Thoracic aorta (tissue), 2 donors: Measurements from ENCODE around the gene DPP7. TPM values are rescaled to one million over a fixed set of nuclear protein-coding genes. Genes with fewer than 3 reads are reported as not detected.

Experiments used
- ATAC-seq: fragments of 150-250 bp; one replicate; pipeline ENCODE4 v1.8.0; 2017; ENCODE audit warnings: low read depth; ENCODE audit not compliant: insufficient number of reproducible peaks, low FRiP score
- DNase-seq: peaks from one replicate; pipeline ENCODE4 v3.0.0-alpha.2; 2020; ENCODE audit warnings: low spot score
- H3K27ac ChIP-seq, 2 donors: fragments of 200-600 bp; sonication (generic); 1 replicate in 1 of 2; 2 replicates in 1 of 2; pipeline ENCODE4 v1.5.1; 2016; ENCODE audit warnings: mild to moderate bottlenecking in 2 of 2, moderate library complexity in 2 of 2
- H3K27me3 ChIP-seq: fragments of 200-600 bp; sonication (generic); replicated peaks from 2 replicates; pipeline ENCODE4 v1.6.0; 2016; ENCODE audit warnings: mild to moderate bottlenecking; ENCODE audit not compliant: insufficient read depth
- H3K36me3 ChIP-seq: fragments of 200-600 bp; sonication (generic); one replicate; pipeline ENCODE4 v1.5.1; 2016
- H3K4me1 ChIP-seq, 2 donors: fragments of 200-600 bp; sonication (generic); 1 replicate in 1 of 2; 2 replicates in 1 of 2; pipeline versions ENCODE4 v1.5.1 to v1.6.0; 2016; ENCODE audit warnings: low read depth in 2 of 2, mild to moderate bottlenecking in 1 of 2; ENCODE audit not compliant: control insufficient read depth in 1 of 2
- H3K4me3 ChIP-seq: fragments of 200-600 bp; sonication (generic); 2 replicates; pipeline ENCODE4 v1.5.1; 2016; ENCODE audit warnings: mild to moderate bottlenecking
- H3K9me3 ChIP-seq: fragments of 200-600 bp; sonication (generic); 2 replicates; pipeline ENCODE4 v1.5.1; 2016
- total RNA-seq, 2 donors: library from RNA; depleted of rRNA; stranded (reverse); fragments of >200 nt; gene quantifications; one replicate each; pipeline versions ENCODE4 v1.1.0 to v1.2.3, GENCODE V29; 2016
- TF ChIP-seq, protein P1 (sequence below): fragments of 200-600 bp; sonication (generic); IDR thresholded peaks from one replicate; pipeline ENCODE4 v1.5.1; 2019; ENCODE audit warnings: antibody characterized with exemption

The DPP7 gene
- total RNA-seq, 2 donors from 2014 or later = 100 to 148 TPM

DNA sequence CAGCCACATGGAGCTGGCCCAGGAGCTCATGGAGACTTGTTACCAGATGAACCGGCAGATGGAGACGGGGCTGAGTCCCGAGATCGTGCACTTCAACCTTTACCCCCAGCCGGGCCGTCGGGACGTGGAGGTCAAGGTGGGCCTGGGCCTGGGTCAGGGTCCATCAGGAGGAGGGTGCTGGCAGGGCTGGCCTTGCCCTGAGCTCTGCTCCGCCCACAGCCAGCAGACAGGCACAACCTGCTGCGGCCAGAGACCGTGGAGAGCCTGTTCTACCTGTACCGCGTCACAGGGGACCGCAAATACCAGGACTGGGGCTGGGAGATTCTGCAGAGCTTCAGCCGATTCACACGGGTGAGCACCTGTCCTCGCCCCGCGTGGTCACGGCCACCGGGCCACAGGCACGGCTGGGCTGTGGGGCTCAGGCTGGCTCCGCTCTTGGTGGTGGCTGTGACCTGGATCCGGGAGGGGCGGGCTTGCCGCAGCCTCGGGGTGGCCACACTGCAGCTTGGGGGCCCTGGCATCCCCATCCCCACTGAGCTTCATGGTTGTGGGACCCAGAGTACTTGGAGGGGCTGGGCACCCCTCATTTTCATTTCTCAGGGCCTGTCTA, 7.1 kb downstream of the DPP7 start:
- Histone ChIP-seq H3K27ac (no peak overlapping the region), H3K4me3 (no peak overlapping the region), H3K4me1 (no peaks in the 10 kb centered on the region), H3K9me3 (no peaks in the 10 kb centered on the region), H3K36me3 (peaks cover 33% of the 10 kb centered on the region), H3K27me3 (no peaks in the 10 kb centered on the region)
- TF ChIP-seq, protein P1, sequence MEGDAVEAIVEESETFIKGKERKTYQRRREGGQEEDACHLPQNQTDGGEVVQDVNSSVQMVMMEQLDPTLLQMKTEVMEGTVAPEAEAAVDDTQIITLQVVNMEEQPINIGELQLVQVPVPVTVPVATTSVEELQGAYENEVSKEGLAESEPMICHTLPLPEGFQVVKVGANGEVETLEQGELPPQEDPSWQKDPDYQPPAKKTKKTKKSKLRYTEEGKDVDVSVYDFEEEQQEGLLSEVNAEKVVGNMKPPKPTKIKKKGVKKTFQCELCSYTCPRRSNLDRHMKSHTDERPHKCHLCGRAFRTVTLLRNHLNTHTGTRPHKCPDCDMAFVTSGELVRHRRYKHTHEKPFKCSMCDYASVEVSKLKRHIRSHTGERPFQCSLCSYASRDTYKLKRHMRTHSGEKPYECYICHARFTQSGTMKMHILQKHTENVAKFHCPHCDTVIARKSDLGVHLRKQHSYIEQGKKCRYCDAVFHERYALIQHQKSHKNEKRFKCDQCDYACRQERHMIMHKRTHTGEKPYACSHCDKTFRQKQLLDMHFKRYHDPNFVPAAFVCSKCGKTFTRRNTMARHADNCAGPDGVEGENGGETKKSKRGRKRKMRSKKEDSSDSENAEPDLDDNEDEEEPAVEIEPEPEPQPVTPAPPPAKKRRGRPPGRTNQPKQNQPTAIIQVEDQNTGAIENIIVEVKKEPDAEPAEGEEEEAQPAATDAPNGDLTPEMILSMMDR = no peak
- no peak for DNase-seq
- no peak for ATAC-seq

DNA sequence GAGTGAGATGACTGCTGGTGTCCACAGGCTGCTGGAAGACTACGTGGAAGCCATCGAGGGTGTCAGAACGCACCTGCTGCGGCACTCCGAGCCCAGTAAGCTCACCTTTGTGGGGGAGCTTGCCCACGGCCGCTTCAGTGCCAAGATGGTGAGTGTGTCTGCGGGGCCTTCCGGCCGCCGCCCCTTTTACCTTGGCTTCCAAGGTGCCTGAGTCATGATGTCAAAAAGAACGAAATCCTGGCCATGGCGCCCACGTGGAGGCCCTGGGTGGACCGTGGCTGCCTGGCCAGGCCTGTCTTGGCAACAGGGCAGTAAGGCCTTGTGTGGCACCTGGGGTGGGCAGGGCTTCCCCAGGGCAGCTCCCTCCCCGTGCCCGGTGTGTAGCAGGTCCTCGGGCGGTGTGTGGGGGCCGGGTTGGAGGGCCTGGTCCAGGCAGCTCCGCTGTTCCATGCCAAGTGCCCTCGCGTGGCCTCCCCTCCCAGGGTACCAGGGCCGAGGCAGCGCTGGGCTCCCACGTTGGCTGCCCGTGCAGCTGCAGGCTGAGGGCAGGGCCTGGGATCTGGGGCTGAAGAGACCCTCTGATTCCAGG, 7.8 kb downstream of the DPP7 start:
- ATAC-seq = no peak
- H3K27ac ChIP-seq = no peak overlapping the region
- TF ChIP-seq, protein P1 = no peak
- H3K4me1 ChIP-seq = no peaks in the 10 kb centered on the region
- H3K27me3 ChIP-seq = no peaks in the 10 kb centered on the region
- no peak overlapping the region for H3K4me3 ChIP-seq
- no peaks in the 10 kb centered on the region for H3K9me3 ChIP-seq
- DNase-seq = no peak
- H3K36me3 ChIP-seq = peaks cover 38% of the 10 kb centered on the region

DNA sequence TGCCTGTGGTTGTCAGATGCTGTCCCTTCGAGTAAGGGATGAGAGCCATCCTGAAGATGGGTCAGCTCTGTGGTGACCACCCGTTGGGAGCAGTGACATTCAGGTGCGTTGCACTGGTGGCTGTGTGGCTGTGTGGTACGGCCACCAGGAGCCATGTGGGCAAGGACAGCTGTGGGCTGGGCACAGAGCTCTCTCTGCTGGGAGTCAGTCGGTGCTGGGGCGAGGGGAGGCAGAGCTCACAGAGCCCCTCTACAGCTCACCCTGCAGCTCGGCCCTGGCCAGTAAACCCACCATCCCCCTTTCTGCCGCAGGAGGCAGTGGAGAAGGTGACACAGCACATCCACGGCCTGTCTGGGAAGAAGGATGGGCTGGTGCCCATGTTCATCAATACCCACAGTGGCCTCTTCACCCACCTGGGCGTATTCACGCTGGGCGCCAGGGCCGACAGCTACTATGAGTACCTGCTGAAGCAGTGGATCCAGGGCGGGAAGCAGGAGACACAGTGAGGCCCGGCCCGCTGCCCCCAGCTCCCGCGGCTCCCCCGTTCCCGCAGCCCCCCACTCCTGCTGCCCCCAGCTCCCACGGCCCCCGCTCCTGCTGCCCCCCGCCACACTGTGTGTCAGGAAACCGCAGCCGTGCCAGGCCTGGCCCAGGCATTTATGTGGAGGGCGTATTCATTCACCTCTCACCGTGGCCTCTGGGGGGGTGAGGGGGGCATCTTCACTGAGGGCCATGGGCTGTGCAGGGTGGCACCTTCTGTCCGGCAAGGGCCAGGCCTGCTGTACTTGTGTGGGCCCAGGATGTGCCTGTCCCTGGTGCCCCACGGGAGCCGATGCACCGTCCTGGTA, 8.5 kb downstream of the DPP7 start:
- Histone ChIP-seq H3K36me3 (peaks cover 45% of the 10 kb centered on the region), H3K9me3 (no peaks in the 10 kb centered on the region), H3K4me3 (no peak overlapping the region), H3K27me3 (no peaks in the 10 kb centered on the region), H3K27ac (no peak overlapping the region), H3K4me1 (no peaks in the 10 kb centered on the region)
- TF ChIP-seq, protein P1 = no peak
- no peak for DNase-seq
- no peak for ATAC-seq

DNA sequence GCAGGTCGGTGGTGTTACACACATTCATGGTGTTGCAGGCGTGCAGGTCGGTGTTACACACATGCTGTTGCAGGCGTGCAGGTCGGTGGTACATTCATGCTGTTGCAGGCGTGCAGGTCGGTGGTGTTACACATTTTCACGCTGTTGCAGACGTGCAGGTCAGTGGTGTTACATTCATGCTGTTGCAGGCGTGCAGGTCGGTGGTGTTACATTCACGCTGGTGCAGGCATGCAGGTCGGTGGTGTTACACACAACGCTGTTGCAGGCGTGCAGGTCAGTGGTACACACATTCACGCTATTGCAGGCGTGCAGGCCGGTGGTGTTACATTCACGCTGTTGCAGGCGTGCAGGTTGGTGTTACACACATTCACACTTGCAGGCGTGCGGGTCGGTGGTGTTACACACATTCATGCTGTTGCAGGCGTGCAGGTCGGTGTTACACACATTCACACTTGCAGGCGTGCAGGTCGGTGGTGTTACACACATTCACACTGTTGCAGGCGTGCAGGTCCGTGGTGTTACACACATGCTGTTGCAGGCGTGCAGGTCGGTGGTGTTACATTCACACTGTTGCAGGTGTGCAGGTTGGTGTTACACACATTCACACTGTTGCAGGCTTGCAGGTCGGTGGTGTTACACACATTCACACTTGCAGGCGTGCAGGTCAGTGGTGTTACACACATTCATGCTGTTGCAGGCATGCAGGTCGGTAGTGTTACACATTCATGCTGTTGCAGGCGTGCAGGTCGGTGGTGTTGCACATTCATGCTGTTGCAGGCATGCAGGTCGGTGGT, 11.1 kb downstream of the DPP7 start:
- no peak for ATAC-seq
- Histone ChIP-seq H3K9me3 (no peaks in the 10 kb centered on the region), H3K36me3 (peaks cover 64% of the 10 kb centered on the region), H3K27me3 (no peaks in the 10 kb centered on the region), H3K4me3 (no peak overlapping the region), H3K27ac (no peak overlapping the region), H3K4me1 (no peaks in the 10 kb centered on the region)
- DNase-seq = no peak
- TF ChIP-seq, protein P1 = no peak

DNA sequence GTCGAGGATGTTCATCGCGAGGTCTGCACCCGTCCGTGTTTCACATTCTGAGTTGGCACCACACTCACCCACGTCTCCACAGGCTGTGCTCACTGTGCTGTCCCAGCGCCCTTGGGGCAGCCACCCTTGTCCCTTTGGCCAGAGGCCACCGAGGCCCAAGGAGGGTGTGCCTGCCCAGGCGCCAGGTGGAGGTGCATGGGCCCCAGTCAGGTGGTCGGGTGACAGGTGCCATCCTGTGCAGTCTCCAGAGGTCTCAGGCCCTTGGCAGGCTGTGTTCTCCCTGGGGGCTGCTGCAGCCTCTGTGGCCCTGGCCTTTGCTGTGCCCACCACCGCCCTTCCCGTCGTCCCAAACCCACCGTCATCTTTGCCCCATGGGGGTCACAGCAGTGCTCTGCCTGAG, 15.3 kb downstream of the DPP7 start:
- ATAC-seq = no peak

More for the DNA sequence above, 15.3 kb downstream of the DPP7 start:
- no peak overlapping the region for H3K27ac ChIP-seq
- no peak overlapping the region for H3K4me3 ChIP-seq
- no peaks in the 10 kb centered on the region for H3K27me3 ChIP-seq
- no peak for DNase-seq
- H3K36me3 ChIP-seq = peaks cover 65% of the 10 kb centered on the region
- H3K4me1 ChIP-seq = no peaks in the 10 kb centered on the region
- no peaks in the 10 kb centered on the region for H3K9me3 ChIP-seq
- TF ChIP-seq, protein P1 = no peak
